ENCODE measurements around the gene SLC4A5. TPM values are rescaled to one million over a fixed set of nuclear protein-coding genes. Genes with fewer than 3 reads are reported as not detected.
"Not testable (repeated sequence)": the region's sequence is repeated elsewhere in the genome, so short reads cannot be mapped to it uniquely, and the experiment has no call there.

The SLC4A5 gene
- total RNA-seq, 1 experiment from 2014 or later = 0.08 TPM

DNA sequence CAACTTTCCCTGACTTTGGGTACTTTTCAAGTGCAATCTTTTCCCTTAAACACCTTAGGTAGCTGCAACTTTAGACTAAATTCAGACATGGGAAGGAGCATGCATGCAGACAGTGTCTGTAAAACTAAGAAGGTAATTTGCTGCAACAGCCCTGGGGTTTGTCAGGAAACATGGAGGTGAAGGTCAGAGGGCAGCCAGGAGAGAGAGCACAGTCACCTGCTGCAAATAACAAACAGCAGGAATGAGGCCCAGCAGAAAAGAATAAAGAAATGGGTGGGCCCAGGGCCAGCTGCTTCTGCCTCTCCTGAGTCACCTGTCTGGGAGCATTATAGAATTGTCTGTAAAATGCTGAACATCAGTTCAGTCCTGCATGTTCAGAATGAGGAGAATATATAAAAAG, 109.6 kb downstream of the SLC4A5 start:
- Histone ChIP-seq H3K27me3 (peaks cover 12% of the 10 kb centered on the region; the same call in 1 of the 2 replicates), H3K4me3 (no peak overlapping the region), H3K36me3 (no peaks in the 10 kb centered on the region), H3K4me1 (0 out of 2 replicates have a peak, but pooled peaks cover 4% of the 10 kb centered on the region), H3K9me3 (replicated peaks) (no peaks in the 10 kb centered on the region; the same call in 1 of the 2 replicates), H3K27ac (no peak overlapping the region)
- DNase-seq = no peak

DNA sequence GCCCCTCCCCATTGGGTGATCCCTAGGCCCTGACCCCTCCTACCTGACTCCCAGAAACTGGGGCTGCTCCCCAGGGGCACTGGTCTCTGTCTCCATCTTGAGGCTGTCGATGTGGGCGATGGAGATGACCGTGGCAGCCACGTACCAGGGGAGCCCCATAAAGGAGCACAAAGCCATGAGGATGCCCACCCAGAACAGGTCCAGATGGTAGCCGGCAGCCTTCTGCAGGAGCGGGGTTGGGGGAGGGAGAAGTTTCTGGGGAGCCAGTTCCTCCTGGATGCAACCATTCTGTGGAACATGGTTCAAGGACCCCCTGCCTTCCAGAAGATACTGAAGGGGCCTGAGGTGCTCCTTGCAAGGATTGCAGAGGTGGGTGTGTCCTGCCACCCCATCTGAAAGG, 110.8 kb downstream of the SLC4A5 start:
- Histone ChIP-seq H3K36me3 (no peaks in the 10 kb centered on the region), H3K27ac (no peak overlapping the region), H3K9me3 (replicated peaks) (no peaks in the 10 kb centered on the region; the same call in 1 of the 2 replicates), H3K4me1 (0 out of 2 replicates have a peak, but pooled peaks cover 4% of the 10 kb centered on the region), H3K27me3 (peaks cover 12% of the 10 kb centered on the region; the same call in 1 of the 2 replicates), H3K4me3 (no peak overlapping the region)
- no peak for DNase-seq

DNA sequence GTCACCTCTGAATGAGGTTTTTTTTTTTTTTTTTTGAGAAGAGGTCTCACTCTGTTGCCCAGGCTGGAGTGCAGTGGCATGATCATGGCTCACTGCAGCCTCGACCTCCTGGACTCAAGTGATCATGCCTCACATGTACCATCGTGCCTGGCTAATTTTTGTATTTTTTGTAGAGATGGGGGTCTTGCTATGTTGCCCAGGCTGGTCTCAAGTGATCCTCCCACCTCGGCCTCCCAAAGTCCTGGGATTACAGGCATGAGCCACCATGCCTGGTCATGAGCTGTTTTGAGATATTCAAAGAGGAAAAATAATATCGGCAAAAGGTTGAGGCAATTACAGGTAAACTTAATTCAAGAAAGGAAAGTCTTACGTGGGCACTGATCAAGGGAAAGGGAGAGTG, 113.4 kb downstream of the SLC4A5 start:
- H3K36me3 ChIP-seq; H3K27me3 ChIP-seq; H3K4me1 ChIP-seq; H3K9me3 ChIP-seq (replicated peaks); DNase-seq; H3K27ac ChIP-seq; H3K4me3 ChIP-seq: not testable (repeated sequence)

DNA sequence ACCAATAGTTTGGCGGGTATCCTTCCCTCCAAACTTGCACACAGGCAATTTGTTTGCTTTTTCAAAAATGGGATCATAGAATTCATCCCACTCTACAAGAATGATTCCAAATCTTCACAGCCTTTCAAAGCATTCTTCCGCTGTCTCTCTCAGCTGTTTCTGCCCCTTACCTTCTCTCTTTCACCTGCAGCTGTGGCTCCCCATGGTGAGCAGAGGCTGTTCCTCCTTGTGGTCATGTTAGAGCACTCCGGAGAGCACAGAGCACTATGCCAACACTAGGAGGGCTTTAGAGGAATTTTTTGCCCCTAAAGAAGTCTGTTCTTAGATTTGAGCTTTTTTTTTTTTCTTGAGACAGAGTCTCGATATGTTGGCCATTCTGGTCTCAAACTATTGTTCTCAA, 114.4 kb downstream of the SLC4A5 start:
- H3K9me3 ChIP-seq (replicated peaks) = no peaks in the 10 kb centered on the region
- H3K4me3 ChIP-seq = no peak overlapping the region
- no peaks in the 10 kb centered on the region for H3K4me1 ChIP-seq
- H3K27me3 ChIP-seq = peaks cover 8% of the 10 kb centered on the region; the same call in 1 of the 2 replicates
- H3K27ac ChIP-seq = no peak overlapping the region
- no peak for DNase-seq
- H3K36me3 ChIP-seq = no peaks in the 10 kb centered on the region

DNA sequence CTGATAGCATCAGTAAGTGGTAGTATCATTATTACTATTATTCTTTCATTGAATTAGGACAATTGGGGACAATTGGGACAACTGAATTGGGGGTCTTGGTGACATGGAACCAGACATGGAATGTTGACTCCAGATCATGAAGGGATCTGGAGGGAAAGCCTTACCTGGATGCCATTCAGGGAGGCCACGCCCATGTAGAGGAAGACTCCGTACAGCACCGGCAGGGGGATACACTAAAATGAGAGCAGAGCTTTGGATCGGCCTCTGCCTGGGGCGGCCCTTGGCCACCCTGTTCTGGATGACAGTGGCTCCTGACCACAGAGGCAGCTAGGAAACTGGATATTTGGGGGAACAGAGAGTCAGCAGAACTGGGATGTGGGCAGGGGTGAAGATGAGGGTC, 115.6 kb downstream of the SLC4A5 start:
- Histone ChIP-seq H3K27ac (no peak overlapping the region), H3K27me3 (peaks cover 8% of the 10 kb centered on the region; the same call in 1 of the 2 replicates), H3K4me3 (no peak overlapping the region), H3K36me3 (no peaks in the 10 kb centered on the region), H3K4me1 (no peaks in the 10 kb centered on the region), H3K9me3 (replicated peaks) (no peaks in the 10 kb centered on the region)
- DNase-seq = no peak

DNA sequence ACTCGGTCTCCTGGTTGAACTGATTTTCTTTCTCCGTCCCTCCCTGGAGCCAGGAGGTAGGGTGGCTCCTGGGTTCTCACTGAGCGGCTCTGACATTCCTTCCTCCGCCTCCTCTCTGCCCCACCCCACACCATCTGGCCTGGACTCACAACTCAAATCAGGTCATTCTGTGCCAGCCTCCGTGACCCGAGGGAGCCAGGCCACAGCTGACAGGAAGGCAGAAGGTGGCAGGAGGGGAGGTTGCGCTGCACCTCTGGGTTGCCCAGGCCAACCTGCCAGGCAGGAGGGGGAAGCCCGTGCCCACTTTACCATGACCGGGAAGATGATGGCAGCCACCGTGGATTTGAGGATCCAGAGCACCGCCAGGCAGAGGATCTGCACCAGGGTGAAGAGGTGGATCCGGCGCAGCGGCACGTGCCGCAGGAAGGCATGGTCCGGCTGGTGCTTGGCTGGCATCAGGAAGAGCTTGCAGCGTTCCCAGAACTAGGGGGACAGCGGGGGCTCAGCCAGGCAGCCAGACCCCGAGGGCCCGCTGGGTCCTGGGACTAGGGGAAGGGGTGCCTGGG, 116.5 kb downstream of the SLC4A5 start:
- no peak overlapping the region for H3K4me3 ChIP-seq
- no peak for DNase-seq
- H3K27ac ChIP-seq = no peak overlapping the region
- no peaks in the 10 kb centered on the region for H3K36me3 ChIP-seq
- no peaks in the 10 kb centered on the region for H3K4me1 ChIP-seq
- H3K9me3 ChIP-seq (replicated peaks) = no peaks in the 10 kb centered on the region
- peaks cover 7% of the 10 kb centered on the region; the same call in 1 of the 2 replicates for H3K27me3 ChIP-seq

DNA sequence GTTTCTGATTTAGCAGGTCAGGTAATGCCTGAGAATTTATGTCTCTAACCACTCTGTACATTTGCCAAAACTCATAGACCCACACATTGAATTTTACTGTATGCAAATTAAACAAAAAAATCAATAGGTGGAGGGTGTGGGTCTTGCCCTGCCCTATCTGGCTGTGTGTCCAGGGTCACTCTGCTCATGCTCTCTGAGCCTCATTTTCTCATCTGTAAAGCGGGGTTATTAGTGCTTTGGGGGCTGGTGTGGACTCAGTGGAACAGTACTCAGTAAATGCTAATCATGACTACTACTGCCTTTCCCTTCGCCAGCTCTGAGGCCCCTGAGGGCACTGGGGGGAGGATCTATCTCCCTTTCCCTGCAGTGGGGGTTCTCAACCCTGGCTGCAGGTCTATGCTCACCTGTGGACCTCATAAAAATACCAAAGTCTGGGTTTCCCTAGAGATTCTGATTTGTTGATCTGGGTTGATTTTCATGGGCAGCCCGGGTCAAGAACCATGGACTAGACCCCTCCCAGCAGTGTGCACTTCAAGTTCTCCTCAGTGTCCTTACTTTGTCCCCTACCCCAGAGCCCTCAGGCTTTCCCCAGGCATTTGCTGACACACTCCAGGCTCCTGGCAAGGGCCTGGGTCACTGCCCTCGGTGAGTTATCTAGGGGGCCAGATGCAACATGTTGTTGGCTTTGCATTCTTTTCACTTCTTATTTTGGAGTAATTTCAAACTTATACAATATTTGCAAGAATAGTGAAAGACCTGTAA, 117.3 kb downstream of the SLC4A5 start:
- no peak for DNase-seq
- H3K27ac ChIP-seq = no peak overlapping the region
- H3K9me3 ChIP-seq (replicated peaks) = no peaks in the 10 kb centered on the region
- H3K36me3 ChIP-seq = no peaks in the 10 kb centered on the region; the same call in 1 of the 2 replicates
- no peaks in the 10 kb centered on the region for H3K4me1 ChIP-seq
- H3K4me3 ChIP-seq = no peak overlapping the region
- peaks cover 4% of the 10 kb centered on the region; the same call in 1 of the 2 replicates for H3K27me3 ChIP-seq

DNA sequence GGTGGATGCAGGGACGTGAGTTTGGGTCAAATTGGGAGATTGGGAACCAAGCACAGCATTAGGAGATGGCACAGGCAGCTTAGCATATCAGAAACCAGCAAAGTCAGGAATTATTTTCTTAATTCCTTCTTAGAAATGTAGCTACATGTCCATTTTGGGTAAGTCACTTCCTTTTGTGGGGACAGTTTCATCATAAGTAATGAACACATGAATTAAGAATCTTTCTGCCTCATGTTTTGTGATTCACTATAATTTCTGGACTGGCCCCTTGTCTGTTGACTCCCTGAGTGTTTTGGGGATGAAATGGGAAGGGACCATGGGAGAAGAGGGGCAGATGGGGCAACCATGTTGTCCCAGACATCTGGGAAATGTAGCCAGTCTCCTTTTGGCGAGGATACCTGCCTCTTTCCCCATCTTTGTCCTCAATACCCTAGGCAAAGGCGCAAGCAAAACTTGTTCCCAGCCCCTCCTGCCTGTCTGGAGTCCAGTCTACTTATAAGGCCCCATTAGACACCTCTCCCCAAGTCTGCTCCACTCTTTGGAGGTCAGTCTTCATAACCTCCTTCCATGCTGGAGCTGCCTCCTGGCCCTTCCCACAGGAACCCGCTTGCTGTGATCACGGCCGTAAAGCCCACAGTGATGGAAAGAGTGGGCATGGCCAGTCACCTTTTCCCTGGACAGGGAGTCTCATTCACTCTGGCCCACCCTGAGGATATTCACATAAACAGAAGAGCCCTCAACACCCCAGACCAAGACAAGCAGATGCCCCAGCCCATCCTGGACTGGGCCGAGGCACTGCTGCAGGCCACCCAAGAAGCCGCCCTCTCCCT, 119.1 kb downstream of the SLC4A5 start:
- no peak overlapping the region for H3K27ac ChIP-seq
- H3K4me3 ChIP-seq = no peak overlapping the region
- no peaks in the 10 kb centered on the region; the same call in 1 of the 2 replicates for H3K36me3 ChIP-seq
- no peaks in the 10 kb centered on the region for H3K9me3 ChIP-seq (replicated peaks)
- no peak for DNase-seq
- H3K4me1 ChIP-seq = no peaks in the 10 kb centered on the region
- no peaks in the 10 kb centered on the region for H3K27me3 ChIP-seq

DNA sequence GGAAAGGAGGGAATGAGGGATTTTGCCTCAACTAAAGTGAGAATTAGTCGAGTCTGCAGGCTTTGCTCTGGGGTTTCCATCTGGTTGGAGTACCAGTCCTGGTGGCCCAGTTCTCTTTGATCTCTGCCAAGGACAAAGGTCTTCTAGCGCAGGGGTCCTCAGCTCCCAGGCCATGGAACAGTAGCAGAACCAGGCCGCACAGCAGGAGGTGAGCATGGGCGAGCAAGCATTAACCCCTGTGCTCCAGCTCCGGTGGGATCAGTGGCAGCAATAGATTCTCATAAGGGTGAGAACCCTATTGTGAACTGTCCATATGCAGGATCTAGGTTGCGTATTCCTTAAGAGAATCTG, 120.9 kb downstream of the SLC4A5 start:
- peaks cover 7% of the 10 kb centered on the region; the same call in 1 of the 2 replicates for H3K36me3 ChIP-seq
- no peaks in the 10 kb centered on the region for H3K4me1 ChIP-seq
- H3K9me3 ChIP-seq (replicated peaks) = no peaks in the 10 kb centered on the region
- no peak for DNase-seq
- no peak overlapping the region for H3K27ac ChIP-seq
- no peaks in the 10 kb centered on the region for H3K27me3 ChIP-seq
- no peak overlapping the region for H3K4me3 ChIP-seq

DNA sequence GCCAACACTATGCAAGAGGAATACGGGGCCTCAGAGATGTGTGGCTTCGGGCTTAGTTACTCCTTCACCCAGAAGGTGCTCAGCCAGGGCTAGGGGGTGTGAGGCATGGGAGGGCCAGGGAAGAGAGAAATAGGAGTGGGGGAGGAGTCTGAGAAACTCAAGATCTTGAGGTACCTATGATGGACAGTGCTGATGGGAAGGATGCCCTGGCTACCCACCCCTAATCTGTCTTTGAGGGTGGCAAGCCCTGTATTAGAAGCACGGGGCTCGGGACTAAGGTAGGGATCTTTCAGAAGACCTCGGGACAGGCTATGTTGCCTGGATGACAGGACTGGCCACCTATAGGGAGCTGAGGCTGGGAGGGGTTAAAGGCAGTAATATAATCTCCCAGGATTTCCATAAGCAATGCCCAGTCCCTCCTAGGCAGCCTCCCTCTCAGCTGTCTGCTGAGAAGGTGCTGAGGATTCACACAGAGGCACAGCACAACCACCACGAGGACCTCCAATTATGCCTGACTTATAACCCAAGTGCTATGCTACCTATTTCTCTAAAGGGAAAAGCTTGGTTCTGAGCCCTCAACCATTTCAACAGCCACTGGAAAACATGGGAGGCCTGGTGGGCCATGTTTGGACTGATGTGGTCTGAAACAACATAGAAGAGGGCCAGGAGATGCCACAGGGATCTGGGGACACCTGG, 121.5 kb downstream of the SLC4A5 start:
- no peak overlapping the region for H3K4me3 ChIP-seq
- no peaks in the 10 kb centered on the region for H3K4me1 ChIP-seq
- H3K27me3 ChIP-seq = no peaks in the 10 kb centered on the region
- H3K36me3 ChIP-seq = peaks cover 10% of the 10 kb centered on the region
- H3K9me3 ChIP-seq (replicated peaks) = no peaks in the 10 kb centered on the region
- DNase-seq = peak in 1 of 2 experiments; percentile 20
- no peak overlapping the region for H3K27ac ChIP-seq

DNA sequence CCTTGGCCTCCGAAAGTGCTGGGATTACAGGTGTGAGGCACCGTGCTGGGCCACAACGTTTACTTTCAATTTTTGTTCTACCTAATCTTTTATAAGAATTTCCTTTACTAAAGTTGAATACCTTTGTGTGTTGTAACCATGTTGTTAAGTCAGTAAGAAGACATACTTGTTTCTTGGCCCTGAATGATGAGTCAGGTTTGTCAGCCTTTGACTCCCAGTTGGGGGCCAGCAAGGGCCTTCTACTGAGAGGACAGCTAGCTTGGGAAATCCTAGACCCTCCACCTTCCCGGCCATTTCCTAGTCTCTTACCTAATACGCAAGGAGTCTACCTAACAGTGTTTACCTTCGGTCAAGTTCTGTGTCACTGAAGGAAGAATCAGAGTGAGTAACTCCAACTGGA, 122.1 kb downstream of the SLC4A5 start:
- no peaks in the 10 kb centered on the region for H3K4me1 ChIP-seq
- H3K4me3 ChIP-seq = no peak overlapping the region
- H3K27ac ChIP-seq = no peak overlapping the region
- H3K27me3 ChIP-seq = no peaks in the 10 kb centered on the region
- peaks cover 17% of the 10 kb centered on the region for H3K36me3 ChIP-seq
- no peak for DNase-seq
- no peaks in the 10 kb centered on the region for H3K9me3 ChIP-seq (replicated peaks)

DNA sequence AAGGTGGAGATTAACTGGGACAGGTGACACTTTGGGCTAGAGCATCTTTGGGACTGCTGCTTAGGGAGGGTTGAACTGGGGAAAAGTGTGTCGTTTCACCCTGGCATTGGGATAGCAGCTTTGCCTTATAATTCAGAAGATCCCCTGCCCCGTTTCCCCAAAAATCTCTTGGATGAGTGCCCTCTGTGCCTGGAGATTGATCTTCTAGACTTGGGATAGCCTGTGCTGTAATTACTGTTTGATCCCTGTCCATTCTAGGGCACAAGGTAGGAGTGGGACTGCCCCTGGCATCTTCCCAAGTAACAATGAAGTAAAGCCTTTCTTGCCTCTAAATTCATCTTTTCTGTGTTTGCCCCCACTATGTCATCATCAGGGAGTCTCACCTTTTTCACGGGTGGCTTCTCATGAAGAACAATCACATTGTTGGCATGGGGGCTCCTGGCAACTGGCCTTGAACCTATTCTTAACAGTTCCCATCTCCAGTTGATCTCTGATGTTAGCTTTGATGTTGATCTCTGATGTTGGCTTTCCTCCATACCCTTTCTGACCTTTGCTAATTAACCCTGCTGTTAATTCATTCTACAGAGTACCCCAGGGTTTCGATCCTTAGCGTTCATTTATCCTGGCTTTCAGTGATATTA, 123.2 kb downstream of the SLC4A5 start:
- no peak for DNase-seq
- H3K4me3 ChIP-seq = no peak overlapping the region
- H3K4me1 ChIP-seq = no peaks in the 10 kb centered on the region
- no peaks in the 10 kb centered on the region for H3K9me3 ChIP-seq (replicated peaks)
- no peak overlapping the region for H3K27ac ChIP-seq
- peaks cover 24% of the 10 kb centered on the region for H3K36me3 ChIP-seq
- H3K27me3 ChIP-seq = no peaks in the 10 kb centered on the region

DNA sequence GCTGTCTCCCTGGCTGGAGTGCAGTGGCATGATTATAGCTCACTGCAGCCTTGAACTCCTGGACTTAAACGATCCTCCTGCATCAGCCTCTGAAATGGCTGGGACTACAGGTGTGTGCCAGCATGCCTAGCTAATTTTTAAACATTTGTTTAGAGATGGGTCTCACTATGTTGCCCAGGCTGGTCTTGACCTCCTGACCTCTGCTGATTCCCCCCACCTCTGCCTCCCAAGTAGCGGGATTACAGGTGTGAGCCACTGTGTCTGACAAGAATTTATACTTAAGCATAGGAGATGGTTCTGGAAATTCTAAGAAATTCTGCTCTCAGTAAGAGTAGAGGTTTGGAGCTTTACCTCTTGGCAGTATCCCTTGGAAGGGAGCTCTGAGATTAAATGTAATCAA, 126.6 kb downstream of the SLC4A5 start:
- Histone ChIP-seq H3K36me3 (peaks cover 52% of the 10 kb centered on the region), H3K9me3 (replicated peaks) (no peaks in the 10 kb centered on the region), H3K27me3 (no peaks in the 10 kb centered on the region), H3K4me3 (no peak overlapping the region), H3K4me1 (no peaks in the 10 kb centered on the region), H3K27ac (no peak overlapping the region)
- no peak for DNase-seq

DNA sequence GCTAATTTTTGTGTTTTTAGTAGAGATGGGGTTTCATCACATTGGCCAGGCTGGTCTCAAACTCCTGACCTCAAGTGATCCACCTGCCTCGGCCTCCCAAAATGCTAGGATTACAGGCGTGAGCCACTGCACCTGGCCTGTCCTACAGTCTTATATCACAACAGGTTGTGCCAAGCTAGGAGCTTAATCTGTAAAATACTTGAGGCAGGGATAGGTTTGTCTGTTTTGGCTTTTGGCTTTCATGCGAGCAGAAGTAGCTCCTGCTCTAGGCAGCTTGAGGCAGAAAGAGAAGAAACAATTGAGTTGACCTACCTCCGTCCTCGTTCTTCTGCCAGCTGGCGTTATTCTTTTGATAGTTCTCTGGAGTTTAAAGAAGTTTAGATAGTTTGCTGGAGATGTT, 127.4 kb downstream of the SLC4A5 start:
- H3K4me3 ChIP-seq; H3K4me1 ChIP-seq; H3K9me3 ChIP-seq (replicated peaks); H3K27me3 ChIP-seq; H3K27ac ChIP-seq; DNase-seq: not testable (repeated sequence)
- peaks cover 60% of the 10 kb centered on the region for H3K36me3 ChIP-seq

Measured in SJCRH30 (cell line).